AG09309 (cell line): Measurements from ENCODE around the gene DDX21.
"Not testable (repeated sequence)": the region's sequence is repeated elsewhere in the genome, so short reads cannot be mapped to it uniquely, and the experiment has no call there.

Experiments used
- DNase-seq: peaks from one replicate; pipeline ENCODE4 v3.0.0-alpha.2; 2010; ENCODE audit warnings: low read depth
- H3K4me3 ChIP-seq: 2 replicates; pipeline ENCODE4 v1.5.1; 2011; ENCODE audit warnings: mild to moderate bottlenecking, low read depth, low read length, moderate library complexity; ENCODE audit not compliant: control insufficient read depth
- TF ChIP-seq, protein P1 (sequence below): IDR thresholded peaks from 2 replicates; pipeline ENCODE4 v1.5.1; 2011; ENCODE audit warnings: mild to moderate bottlenecking, low read depth, low read length, inconsistent platforms; ENCODE audit not compliant: insufficient read depth, control insufficient read depth; ENCODE audit errors: missing control alignments

The DDX21 gene

DNA sequence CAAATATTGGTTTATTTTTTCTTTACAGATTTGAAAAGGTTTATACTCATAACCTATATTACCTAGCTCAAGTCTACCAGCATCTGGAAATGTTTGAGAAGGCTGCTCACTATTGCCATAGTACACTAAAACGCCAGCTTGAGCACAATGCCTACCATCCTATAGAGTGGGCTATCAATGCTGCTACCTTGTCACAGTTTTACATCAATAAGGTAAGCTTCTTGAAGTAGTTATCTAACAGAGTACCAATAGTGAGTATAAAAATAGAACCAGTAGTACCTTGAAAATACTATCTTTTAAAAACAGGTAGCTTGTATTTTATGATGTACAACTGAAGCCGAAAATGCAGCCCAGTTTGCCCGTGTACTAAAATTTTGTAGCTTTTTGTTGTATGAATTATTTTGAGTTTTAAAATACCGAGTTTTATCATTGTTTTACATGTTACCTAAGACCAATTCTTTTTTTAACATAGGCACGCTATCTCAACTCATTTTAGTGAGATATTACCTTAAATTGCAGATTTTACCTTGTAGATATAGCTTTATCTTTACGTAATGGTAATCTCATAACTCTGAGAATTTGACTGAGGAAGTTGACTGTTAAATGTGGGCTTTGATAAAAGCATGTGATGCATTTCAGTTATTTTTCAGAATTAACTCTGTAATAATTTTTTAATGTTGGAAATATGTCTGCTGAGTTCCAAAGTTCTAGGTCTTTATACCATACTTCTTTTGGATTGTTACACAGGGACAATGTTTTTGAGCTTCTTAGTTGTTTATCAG is 49.9 kb downstream of the DDX21 start:
- TF ChIP-seq, protein P1, sequence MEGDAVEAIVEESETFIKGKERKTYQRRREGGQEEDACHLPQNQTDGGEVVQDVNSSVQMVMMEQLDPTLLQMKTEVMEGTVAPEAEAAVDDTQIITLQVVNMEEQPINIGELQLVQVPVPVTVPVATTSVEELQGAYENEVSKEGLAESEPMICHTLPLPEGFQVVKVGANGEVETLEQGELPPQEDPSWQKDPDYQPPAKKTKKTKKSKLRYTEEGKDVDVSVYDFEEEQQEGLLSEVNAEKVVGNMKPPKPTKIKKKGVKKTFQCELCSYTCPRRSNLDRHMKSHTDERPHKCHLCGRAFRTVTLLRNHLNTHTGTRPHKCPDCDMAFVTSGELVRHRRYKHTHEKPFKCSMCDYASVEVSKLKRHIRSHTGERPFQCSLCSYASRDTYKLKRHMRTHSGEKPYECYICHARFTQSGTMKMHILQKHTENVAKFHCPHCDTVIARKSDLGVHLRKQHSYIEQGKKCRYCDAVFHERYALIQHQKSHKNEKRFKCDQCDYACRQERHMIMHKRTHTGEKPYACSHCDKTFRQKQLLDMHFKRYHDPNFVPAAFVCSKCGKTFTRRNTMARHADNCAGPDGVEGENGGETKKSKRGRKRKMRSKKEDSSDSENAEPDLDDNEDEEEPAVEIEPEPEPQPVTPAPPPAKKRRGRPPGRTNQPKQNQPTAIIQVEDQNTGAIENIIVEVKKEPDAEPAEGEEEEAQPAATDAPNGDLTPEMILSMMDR = no peak
- no peak overlapping the region for H3K4me3 ChIP-seq
- DNase-seq = no peak

- H3K4me3 ChIP-seq = no peak overlapping the region
- DNase-seq = no peak
- TF ChIP-seq, protein P1 = no peak
These were observed 51.3 kb downstream of the DDX21 start for GRCh38 chr10:69007260-69007659.

- TF ChIP-seq, protein P1 = no peak
- no peak overlapping the region for H3K4me3 ChIP-seq
- DNase-seq = peak; percentile 52
These were observed 53.4 kb downstream of the DDX21 start for GRCh38 chr10:69009360-69009759.

- DNase-seq = no peak
- no peak overlapping the region for H3K4me3 ChIP-seq
- TF ChIP-seq, protein P1 = no peak
These were observed 54.2 kb downstream of the DDX21 start for GRCh38 chr10:69010151-69010640.

- not testable (repeated sequence) for DNase-seq, H3K4me3 ChIP-seq
These were observed 56.8 kb downstream of the DDX21 start for GRCh38 chr10:69012778-69013177.

GRCh38 chr10:69014171-69014570 is 58.2 kb downstream of the DDX21 start:
- TF ChIP-seq, protein P1 = no peak
- DNase-seq = no peak
- H3K4me3 ChIP-seq = no peak overlapping the region

DNA sequence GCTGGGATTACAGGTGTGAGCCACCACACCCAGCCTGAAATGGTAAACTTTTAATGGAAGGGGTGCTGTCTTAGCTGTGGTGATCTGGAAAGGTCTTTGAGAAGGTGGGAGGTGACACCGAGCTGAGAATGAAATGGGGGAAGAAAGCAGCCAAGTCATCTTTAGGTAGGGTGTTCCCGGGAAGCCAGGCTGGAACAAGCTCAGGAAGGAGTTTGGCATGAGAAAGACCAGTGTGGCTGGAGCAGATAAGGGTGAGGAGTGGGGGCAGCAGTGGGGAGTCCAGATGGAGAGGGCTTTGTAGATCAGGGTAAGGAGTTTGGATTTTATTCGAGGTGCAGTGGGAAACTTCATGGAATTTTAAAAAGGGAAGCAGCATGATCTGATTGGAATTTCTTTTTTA is 62.6 kb downstream of the DDX21 start:
- DNase-seq = no peak
- no peak overlapping the region for H3K4me3 ChIP-seq
- TF ChIP-seq, protein P1 = no peak
